NCI-H146 treated with DMSO at 0.1 percent for 48 hours (cell line): ENCODE measurements around the gene R3HCC1L.

ENCODE experiments used
- DNase-seq: peaks from one replicate; lab custom pipeline; 2025; ENCODE audit not compliant: unreplicated experiment; lab: John Stamatoyannopoulos, UW

R3HCC1L gene

DNA sequence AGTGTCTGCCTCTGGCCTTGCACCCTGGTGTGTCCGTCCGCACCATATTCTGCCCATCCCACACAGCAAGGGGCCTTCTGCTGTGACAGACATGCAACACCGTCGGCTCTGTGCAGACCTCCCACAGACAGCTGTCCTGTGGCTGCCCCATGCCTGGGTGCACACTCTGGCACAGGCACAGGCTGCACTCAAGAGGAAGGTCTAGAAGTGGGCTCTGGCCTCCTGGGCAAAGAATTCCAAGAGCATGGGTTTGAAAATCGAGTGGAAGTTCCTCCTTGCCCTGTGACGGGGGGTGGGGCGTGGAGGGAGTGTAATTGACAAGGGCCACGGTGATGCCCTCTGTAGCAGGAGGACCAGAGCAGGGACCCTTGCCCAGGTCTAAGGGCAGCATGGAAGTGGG, 137.8 kb downstream of the R3HCC1L start:
- DNase-seq: no peak

DNA sequence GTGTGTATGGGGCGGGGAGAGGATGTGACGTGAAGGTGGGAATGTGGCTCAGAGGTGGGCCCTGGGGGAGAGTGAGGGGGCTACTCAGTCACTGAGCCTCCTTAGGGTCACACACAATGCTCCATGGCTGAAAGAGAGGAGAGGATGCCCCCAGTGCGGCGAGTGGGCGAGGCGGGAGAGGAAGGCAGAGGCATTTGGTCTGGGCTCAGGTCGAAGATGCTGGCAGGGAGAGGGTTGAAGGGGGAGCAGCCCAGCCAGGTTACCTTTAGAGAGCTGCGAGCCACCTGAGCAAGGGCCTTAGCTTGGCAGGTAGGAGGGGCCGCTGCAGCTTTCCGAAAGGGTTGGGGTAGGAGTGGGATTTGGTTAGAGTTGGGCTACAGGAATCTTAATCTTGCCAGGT, 138.2 kb downstream of the R3HCC1L start:
- DNase-seq: no peak

DNA sequence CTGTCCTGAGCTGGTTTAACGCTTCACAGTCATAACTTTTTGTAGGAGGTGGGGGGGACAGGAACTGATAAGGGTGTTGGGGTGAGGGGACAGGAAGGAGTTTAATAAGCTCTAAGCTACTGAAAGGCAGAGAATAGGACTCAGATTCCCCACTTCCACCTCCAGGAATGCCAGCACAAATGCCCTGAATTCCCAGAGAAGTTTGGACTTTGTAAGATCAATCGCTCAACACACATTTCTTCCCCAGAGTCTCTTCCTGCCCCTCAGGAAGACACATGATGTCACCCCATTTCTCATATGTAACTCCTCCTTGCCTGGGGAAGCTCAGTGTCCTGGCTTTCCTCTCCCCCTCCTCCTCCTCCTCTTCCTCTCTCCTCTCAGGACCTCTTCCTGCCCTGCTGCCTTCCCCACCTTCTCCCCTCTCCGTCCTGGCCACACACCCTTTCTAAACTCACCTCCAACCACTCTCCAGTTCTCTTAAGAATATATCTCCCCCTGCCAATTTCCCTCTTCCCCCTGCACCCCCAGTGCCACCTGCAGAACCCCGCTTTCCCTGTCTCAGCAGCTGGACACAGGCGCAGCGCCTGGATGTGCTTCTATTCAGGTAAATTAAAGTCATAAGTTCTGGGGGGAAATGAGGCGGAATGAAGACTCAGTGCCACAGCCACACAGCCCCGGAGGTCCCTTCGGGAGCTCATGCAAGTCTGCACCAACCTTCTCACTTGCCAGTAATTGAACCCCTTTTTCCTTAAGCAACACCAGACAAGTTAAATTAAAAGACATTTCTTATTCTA, 138.8 kb downstream of the R3HCC1L start:
- no peak for DNase-seq

DNA sequence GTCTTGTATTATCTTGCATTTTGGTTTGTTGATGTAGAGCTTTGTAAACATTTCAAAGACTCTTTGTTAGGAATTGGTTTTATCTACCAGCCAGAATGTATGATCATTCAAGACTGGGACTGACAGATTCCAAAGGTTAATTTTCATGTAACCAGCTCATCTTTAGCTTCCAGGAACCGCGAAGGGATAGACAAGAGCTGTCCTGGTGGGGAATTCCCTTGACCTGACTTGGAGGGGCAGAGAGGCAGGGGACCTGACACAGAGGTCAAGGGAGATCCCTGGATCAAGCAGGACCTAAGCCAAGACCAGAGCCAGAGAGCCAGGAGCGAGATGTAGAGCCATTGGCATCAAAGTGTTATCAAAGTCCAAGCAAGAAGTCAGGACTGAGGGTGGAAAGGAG, 140.1 kb downstream of the R3HCC1L start:
- no peak for DNase-seq

DNA sequence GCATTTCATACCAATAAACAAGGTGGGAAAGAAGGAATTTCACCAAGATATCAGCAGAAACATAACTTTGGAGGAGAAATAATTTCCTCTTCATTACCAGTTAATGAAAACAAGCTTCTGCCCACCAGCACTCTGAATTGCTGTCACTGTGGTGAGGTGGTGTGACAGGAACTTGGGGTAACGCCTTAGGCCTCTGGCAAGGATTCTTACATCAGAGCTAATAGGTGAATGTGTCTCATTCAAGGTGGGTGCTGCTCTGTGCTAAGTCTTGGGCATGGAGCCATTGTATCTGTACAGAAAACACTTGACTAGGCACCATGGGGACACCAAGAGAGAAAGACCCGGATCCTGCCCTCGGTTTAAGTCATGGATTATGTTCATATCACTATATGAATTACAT, 141.9 kb downstream of the R3HCC1L start:
- DNase-seq: no peak

DNA sequence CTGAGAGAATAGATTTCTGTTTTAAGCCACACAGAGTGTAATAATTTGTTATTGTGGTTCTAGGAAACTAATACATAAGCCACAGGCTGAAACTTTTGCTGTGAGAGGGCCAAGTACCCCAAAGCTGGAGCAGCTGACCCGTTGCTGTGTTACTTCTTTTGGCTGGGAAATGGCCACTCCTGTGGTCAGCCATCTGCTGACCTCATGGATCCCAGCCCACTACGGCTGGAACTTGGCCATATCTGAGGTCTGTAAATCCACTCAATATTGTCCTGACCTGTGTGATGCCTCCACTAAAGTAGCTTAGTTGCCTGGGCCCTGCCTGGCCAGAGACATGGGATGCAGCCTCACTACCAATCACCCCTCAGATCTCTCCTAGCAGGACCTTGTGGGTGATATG, 151.0 kb downstream of the R3HCC1L start:
- DNase-seq: no peak

DNA sequence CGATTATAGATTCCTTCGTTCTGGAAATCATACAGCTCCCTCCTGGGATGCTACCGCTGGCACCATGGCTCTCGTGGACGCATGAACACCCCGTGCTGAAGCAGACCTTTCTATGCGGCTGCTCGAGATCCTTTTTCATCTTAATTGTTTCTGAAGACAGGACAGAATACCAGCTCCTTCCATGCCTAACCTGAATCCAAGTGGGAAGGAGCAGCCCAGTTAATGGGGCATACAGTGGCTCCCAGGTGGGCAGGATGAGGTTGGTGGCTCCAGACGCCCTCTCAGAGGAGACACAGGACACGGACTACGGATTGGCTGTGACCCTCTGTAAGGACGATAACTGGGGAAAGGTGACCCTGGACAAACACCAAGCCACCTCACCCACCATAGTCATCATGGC, 152.0 kb downstream of the R3HCC1L start:
- DNase-seq: no peak

DNA sequence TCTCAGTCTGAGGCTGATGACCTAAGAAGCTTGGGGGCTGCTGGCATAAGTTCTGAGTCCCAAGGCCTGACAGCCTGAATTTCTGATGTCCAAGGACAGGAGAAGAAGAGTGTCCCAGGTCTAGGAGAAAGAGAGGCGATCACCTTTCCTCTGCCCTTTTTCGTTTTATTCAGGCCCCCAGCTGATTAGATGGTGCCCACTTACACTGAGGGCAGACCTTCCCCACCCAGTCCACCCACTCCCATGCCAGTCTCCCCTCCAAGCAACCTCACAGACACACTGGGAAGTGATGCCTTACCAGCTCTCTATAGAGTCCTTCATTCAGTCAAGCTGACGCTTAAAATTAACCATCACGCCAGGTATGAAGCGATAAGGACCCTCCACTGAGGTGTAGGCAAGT, 152.9 kb downstream of the R3HCC1L start:
- DNase-seq: no peak

DNA sequence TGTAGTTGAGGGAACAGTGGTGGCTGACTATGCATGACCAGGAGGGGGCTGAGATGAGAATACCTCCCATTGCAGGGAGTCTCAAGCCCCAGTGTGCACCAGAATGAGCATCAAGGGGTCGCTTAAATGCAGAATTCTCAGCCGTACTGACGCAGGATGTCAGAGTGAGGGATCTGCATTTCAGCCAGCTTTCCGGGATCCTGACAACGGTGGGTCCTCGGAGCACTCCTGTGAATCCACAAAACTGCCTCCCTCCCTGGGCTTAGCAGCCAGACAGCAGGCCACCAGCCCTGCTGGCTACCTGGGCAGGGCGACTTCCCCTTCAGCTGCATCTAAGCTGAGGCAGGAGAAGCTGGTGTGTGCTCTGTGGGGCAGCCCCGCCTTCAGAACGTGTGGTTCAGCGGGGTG, 155.3 kb downstream of the R3HCC1L start:
- no peak for DNase-seq

DNA sequence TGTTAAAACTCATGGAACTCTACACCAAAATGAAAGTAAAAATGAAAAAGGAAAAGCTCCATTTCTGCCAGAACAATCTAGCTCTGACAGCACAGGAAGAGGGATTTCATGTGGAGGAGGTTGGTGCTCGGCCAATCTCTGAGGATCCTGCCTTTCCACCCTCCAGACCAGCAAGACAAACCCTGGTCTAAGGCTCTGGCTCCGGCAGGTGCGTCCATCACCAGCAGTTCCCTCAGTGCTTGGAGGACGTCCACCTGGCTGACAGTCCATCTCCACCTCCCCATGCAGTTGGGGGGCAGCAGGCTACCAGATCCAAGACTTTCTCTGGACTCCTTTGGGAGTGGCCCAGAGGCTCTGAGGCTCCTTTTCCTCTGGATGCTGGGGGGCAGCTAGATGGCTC, 158.5 kb downstream of the R3HCC1L start:
- DNase-seq: no peak

DNA sequence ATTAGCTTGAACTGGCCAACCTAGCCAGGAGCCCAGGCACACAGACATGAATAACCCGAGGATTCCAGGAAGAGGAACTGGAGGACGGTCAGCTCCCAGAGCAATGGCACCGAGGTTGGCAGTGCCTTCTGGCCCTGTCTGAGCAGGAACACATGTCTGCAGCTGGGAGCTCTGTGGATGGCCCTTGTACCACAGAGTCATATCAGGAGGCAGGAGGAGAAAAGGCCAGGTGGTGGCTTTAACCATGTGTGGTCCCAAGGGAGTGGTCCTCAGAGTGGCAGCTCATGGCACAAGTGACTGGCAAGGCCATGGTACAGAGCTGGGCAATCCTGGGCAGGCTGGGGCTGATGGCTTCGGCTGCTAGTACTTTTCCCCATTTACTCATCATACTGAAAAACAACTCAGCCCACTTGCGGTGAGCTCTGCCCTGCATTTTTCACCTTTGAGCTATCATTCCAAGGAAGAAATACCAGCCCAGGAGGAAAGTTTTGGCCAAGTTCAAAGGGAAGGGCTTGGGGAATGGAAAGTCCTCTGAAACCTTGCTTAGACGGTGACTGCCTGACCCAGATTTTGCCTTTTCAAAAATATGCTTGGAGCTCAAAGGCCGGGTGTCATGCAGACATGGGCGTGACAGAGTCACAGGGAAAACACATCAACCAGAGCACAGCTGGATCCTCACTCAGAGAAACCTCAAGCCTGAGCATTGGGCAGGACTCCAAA, 159.3 kb downstream of the R3HCC1L start:
- no peak for DNase-seq

DNA sequence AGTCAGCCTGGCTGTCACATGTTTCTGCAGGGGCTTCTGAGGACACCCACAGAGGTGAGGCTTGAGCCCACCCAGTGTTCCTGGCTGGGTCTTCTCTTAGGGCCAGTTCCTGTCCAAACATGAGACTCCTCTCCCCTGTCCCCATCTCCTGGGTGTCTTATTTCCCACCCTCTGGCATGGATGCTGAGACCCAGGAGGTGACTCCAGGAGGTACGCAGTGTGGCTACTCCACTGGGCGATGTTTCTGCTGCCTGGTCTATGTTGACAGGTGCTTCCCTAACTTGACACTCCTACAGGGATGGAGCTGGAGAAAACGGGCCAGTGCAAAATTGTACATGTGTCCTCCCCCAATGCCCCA, 159.8 kb downstream of the R3HCC1L start:
- no peak for DNase-seq
